HG03432 (cell line): ENCODE results near the gene WDR87.
"Not testable (repeated sequence)": the region's sequence is repeated elsewhere in the genome, so short reads cannot be mapped to it uniquely, and the experiment has no call there.

ENCODE experiments used
- ATAC-seq: cut with Tn5 transposase; IDR thresholded peaks from one replicate; pipeline ENCODE4 v1.9.1; 2021; ENCODE audit warnings: mild to moderate bottlenecking, moderate library complexity; ENCODE audit not compliant: unreplicated experiment

The WDR87 gene

DNA sequence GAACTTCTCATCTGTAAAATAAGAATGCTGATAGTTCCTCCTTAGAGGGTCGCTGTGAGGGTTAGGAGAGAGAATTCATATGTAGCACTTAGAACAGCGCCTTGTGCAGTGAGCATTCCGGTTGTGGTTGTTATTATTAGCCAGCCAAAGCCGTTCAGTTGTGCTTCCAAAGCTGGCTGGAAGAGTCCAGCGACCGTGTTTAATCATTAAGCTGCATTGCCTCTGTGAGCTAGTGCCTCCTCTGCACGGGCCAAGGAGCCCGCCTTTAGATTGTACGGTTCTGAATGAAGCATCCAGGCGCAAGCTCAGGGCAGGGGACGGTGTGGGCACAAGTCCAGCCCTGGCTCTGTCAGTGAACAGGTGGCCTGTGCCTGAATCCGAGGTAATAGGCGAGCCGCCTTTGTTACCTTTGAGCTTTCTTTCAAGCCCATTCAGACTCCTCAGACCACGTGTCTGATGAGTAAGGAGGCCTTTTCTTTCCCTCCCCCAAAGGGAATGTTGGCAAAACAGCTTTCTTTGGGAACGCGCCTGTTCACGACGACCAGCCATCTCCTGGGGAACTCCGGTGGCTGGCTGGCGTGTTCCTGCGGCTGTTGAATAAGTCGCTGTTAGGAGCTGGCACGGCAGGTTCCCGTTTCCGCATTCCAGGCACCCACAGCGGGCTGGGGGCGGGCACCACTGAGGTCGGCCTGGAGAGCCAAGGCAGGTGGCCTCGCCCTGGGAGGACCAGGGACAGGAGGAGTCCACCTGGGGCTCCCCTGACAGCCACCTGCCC lies 25.7 kb upstream of the WDR87 start:
- ATAC-seq: peak; percentile 45

- ATAC-seq: no peak
Measured at GRCh38 chr19:37930416-37930815, 24.0 kb upstream of the WDR87 start.

GRCh38 chr19:37929355-37929923 lies 23.0 kb upstream of the WDR87 start:
- no peak for ATAC-seq

DNA sequence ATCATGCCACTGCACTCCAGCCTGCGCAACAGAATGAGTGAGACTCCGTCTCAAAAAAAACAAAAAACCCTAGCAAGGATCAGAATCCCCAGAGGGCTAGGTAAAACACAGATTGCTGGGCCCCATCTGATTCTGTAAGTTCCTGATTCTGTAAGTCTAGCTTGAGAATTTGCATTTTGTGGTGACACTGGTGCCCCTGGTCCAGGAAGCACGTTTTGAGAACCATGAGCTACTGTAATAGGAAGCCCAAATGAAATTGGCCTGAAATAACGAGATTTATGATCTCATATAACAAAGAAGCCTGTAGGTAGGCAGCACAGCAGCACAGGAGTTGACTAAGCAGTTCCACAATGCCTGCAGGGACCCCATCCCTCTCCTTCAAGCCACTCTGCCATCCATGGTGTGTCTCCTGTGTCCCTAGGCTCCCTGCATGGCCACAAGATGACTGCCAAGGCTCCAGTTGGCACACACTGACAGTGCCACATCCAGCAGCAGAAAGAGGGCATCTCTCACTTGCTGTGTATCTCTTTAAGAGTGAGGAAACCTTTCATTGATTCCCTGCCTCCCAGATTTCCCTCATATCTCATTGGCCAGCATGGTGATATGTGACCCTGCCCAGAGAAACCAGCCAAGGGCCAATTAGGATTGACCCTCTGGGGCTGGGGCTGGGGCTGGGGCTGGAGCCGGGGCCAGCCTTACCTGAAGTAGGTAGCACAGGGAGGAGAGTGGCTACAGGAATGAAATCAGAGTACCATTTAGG lies 22.3 kb upstream of the WDR87 start:
- ATAC-seq: peak; percentile 51

GRCh38 chr19:37926711-37927110 lies 20.3 kb upstream of the WDR87 start:
- no peak for ATAC-seq

DNA sequence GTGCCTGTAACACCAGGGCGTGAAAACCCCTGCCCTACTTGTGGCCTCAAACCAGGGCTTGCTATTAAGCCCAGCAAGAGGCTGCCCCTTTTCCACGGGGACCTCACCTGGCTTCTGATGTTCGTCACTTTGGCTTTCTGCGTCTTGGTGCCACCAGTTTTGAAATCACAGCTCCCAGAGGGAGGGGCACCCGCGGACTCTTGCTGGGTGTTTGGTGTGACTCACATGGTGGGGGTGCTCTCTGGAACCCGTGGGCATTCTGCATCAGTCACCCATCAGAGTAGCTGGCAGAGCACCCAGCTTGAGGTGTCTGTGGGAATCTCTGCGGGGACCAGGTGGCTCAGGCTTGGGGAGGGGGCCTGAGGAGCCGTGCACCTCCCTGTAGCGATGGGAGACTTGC lies 19.9 kb upstream of the WDR87 start:
- no peak for ATAC-seq

- ATAC-seq: no peak
Measured at GRCh38 chr19:37925212-37925611, 18.8 kb upstream of the WDR87 start.

DNA sequence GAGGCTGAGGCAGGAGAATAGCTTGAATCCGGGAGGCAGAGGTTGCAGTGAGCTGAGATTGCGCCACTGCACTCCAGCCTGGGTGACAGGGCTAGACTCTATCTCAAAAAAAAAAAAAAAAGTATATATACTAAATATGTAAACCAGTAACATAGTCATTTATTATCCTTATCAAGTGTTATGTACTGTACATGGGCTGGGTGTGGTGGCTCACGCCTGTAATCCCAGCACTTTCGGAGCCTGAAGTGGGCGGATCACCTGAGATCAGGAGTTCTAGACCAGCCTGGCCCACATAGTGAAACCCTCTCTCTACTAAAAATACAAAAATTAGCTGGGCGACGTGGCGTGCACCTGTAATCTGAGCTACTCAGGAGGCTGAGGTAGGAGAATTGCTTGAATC lies 18.2 kb upstream of the WDR87 start:
- ATAC-seq: not testable (repeated sequence)

- no peak for ATAC-seq
Measured at GRCh38 chr19:37920591-37921450, 14.4 kb upstream of the WDR87 start.

DNA sequence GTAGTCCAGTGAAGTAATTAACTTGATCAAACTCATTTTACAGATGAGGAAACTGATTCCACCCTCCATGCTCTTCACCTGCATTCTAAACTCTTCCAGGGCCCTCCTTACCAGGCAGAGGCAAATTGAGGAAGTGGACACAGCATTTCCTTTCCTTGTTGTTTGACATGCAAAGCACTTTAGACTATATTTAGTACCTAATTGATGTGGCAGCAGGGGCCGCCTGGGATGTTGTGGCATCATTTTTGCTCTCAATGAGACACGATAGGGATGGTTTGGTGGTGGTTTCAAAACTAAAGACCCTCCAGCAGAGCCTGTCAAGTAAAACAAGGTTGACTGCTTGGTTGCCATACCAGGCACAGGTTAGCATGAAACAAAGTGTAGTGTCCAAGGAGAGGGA lies 8.5 kb upstream of the WDR87 start:
- no peak for ATAC-seq

- ATAC-seq: no peak
Measured at GRCh38 chr19:37909661-37910199, 3.3 kb upstream of the WDR87 start.

GRCh38 chr19:37907735-37908455 lies 1.5 kb upstream of the WDR87 start:
- ATAC-seq: no peak

DNA sequence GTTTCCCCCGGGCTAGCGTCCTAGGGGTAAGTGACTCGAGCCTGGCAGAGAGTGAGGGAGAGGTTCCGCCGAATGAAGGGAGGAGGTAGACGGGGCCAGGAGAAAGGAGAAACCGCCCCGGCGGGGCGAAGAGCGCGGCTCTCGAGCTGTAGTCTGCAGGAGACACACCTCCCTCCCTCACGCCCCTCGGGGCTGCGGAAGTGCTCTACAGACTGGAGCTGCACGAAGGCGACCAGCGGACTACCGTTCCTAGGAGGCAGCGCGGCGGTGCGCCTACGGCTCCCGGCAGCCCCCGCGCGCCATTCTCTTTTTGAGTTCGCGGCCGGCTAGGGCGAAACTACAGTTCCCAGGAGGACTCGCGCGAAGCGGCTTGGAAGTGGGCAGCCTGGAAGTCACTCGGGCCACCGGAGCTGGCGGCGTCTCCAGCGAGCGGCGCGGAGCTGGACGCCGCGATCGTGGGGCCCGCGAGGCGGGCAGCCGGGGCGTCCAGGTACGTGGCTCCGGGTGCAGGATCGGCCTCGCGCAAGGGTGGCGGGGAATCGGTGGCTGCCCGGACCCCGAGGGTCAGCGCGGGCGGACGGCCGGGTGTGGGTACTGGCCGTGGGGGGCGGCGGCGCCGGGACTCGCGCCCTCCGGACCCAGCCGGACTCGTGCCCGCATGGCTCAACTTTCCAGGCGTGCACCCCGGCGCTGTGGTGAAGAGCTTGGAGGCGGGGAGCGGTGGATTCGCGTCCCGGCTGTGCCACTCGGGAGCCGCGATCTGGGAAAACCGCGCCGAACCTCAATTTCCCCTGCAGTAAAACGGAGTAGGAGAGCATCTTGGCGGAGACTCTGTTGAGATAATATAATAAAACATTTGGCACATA lies 708 bp upstream of the WDR87 start, which contains the start of gene SIPA1L3:
TSS of gene SIPA1L3 (plus strand) at position 340 of the 866 bp plus-strand sequence. CDS start 174,358 bp downstream, outside the sequence.
- peak; percentile 79 for ATAC-seq

DNA sequence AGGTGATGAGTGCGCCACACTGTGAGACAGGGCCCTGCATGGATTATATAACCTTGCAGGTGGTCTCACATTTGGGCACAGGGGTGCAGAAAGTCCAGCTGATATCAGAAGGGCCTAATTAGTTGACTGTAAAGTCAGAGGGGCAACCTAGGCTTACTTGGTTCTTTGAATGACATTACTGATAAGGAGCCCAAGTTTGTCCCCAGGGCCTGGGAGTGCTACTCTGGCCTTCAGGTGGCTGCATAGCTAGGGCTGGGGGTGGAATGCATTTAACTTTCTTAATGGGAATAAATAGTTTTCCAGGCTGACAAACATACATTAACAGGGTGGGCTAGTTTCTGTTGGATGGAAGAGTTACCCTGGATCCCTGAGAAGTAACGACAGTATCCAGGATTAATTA lies 3.3 kb downstream of the WDR87 start:
- ATAC-seq: no peak

GRCh38 chr19:37902668-37903067 lies 3.7 kb downstream of the WDR87 start:
- ATAC-seq: no peak

DNA sequence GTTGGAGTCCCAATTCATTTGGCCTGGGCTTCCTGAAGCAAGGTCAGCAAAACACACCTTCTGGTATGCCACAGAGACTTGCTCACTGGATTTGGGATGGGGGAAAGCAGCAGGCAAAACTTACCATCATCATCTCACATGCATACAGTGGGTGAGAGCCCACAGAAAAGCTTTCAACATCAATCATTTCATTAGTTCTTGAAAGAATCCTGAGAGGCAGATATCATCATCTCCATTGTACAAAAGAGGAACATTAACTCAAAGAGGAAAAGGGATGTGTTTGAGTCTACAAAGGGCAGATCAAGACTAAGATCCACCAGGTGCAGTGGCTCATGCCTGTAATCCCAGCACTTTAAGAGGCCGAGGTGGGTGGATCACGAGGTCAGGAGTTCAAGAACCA lies 6.4 kb downstream of the WDR87 start:
- no peak for ATAC-seq

GRCh38 chr19:37899453-37899852 lies 6.9 kb downstream of the WDR87 start:
- no peak for ATAC-seq

- no peak for ATAC-seq
Measured at GRCh38 chr19:37896180-37896579, 10.2 kb downstream of the WDR87 start.
